ENCODE data around the gene RMI1.

Gene RMI1

DNA sequence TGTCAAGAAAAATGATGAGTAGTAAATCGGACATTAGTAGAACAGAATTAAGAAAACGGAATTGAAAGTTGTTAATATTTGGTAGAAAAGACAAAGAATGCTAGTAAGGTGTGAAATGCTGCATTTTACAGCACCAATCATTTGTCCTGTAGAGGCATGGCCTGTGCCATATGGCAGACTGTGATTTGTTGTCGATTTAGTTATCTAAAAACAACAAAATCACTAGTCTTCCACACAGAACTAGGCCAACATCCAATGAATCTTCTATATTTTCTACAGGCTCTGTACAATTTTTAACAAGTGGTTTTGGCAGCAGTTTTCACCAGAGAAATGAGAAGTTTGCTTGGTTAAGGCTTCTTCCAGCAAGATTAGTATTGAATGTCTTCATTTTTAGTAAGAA, 11.0 kb upstream of the RMI1 start:
- no peak for DNase-seq

- no peak for DNase-seq
Observed at GRCh38 chr9:83971485-83971884, 9.1 kb upstream of the RMI1 start.

- no peak for DNase-seq
Observed at GRCh38 chr9:83972286-83972685, 8.3 kb upstream of the RMI1 start.

- no peak for DNase-seq
Observed at GRCh38 chr9:83975300-83975699, 5.3 kb upstream of the RMI1 start.

DNA sequence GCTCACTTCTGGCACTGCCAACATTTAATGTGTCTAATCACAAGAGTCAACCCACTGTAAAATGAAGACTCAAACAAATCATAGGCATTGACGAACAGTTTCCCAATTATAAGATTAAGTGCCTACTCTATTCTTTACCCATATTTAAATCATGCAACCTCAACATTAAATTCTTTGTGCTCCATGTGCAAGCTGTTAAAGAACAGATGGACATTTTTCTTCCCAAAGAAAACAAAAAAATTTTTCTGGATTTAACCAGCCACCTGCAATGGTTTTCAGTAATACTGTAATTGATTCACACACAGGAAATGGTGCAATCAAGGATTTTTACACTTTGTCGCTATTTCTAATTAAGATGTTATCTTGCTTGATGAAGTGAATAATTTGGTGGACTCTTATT, 4.2 kb upstream of the RMI1 start:
- no peak for DNase-seq

- no peak for DNase-seq
Observed at GRCh38 chr9:83977196-83977595, 3.4 kb upstream of the RMI1 start.

- DNase-seq = peak; percentile 89
Observed at GRCh38 chr9:83978992-83979811, 1.4 kb upstream of the RMI1 start.

DNA sequence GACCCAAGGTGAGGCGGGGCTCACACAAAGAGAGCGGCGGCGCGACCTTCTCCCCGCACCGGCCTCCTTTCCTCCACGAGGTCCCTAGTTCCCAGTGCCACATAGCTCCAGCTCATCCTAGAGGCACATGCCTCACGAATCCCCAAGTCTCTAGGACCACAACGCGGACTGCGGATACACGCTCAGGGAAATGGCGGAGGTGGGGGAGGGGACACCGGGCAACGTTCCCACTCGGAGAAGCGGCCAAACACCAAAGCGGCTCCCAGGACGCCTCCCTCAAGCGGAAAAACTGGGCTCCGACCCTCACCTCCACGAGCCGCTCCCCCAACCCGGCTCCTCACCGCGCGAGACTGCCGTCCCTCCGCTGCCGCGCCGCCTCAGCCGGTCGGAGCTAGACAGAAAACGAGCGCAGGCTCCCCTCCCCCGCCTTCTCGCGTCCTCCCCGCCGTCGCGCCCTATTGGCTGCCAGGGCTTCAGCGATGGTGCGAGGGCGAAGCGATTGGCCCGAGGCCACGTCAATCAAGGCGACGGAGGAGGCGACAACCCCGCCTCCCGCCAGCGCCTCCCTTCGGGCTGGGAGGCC, 702 bp upstream of the RMI1 start, which contains the start of gene HNRNPK:
Gene HNRNPK, minus strand, starts transcription at position 404 of the 583 bp plus-strand sequence. CDS start 1,963 bp downstream, outside the sequence.
- peak; percentile 100 for DNase-seq

DNA sequence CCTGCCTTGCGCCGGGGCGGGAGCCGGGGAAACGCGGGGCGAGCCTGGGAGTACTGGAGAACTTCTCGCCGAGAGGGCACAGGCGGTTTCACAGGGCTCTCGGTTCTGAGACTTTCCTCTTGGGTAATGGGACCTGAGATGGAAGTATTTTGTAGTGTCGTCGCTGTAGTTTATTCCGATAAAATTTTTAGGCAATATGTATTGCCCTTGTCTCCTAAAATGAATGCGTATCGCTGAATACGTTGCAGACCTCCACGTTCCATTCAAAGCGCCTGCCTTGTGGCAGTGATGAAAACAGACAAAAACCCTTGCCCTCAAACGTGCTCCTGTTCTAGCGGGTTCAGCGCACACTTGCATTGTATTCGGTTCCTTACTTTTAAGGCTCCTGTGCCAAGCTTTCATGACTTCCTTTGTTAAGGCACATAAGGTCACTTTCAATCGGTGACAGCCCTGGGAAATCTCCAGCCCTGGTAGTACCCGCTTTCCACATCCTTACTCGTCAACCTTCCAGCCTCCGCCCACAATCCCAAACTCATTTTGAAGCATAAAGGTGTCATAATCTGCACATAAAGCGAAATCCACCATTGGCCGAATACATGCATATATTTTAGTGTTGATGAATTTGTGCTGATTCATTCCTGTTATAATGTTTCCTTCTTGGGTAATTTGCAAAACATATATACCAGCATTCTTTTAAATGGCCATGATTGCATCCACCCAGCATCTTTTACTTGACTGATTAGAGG, 694 bp downstream of the RMI1 start:
- no peak for DNase-seq

GRCh38 chr9:83986195-83986594, 5.6 kb downstream of the RMI1 start:
- DNase-seq = no peak

DNA sequence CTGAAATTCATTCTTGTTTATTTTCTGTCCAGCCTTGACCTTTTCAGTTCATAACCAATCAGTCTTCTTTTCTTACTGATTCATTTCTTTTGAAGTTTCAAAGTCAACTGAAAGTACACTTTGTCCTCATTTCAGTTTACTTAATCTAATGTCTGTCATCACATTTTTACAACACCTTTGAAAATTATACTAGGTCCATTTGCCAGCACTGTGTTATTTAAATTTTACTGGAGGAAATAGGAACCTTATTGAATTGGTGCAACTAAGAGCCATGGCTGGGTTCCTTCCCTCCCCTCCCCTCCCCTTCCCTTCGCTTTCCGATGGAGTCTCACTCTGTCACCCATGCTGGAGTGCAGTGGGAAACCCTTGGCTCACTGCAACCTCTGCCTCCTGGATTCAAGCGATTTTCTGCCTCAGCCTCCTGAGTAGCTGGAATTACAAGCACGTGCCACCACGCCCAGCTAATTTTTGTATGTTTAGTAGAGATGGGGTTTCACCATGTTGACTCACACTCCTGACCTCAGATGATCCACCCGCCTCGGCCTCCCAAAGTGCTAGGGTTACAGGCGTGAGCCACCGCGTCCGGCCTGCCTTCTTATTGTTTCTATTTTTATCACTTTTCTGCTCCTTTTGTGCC, 6.3 kb downstream of the RMI1 start:
- DNase-seq = no peak

DNA sequence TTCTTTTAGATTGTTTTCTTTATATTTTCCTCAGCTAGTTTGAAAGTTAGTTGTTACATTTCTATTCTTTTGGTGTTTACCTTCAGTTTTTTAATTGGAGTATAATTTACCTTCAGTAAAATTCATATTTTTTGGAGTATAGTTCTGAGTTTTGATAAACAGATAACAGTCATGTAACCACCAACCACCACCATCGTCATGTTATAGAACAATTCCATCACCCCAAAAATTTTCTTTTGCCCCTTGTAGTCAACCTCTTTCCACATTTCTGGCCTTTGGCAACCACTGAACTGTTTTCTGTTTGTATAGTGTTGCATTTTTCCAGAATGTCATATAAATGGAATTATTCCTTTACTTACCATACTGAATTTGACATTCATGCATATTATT, 6.8 kb downstream of the RMI1 start:
- no peak for DNase-seq

GRCh38 chr9:83988411-83988810, 7.8 kb downstream of the RMI1 start:
- no peak for DNase-seq

- no peak for DNase-seq
Observed at GRCh38 chr9:83991355-83991754, 10.8 kb downstream of the RMI1 start.

DNA sequence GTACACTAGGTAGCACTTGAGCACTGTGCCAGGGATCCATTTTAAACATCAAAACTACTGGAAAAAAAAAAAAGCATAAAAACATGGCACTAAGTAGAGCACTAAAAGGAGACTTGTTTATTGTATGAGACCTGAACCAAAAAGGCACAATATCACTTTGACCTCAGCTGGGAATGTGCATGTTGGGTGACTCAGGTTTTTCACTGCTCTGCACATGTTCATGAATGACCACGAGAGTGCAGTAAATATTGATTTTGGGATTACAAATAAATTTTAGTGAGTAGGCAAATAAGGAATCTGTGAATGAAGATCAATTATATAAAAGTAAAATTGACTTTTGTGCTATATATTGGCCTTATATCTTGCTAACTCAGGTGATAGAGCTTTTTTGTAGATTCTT, 11.8 kb downstream of the RMI1 start:
- no peak for DNase-seq

GRCh38 chr9:83992901-83993300, 12.3 kb downstream of the RMI1 start:
- DNase-seq = no peak

DNA sequence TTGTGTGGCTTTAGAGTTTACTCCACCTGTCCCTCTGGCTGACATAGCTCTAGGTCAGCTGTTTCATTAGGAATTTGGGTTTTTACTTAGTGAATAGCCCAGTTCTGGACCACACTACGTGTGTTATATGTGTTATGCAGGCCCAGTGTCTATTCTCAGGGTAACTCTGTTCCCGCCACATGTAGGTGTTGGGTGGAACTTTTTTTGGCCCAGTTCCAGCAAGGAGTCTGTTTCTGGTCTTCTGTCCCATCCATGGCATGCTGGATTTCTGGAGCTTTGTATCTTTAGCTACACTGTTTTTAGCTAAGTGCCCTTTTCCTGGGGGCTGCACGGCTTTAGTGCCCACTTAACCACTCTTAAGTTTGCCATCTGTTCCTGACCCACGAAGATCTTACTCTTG, 15.5 kb downstream of the RMI1 start:
- no peak for DNase-seq

GRCh38 chr9:83999141-83999918, 18.7 kb downstream of the RMI1 start:
- no peak for DNase-seq

- no peak for DNase-seq
Observed at GRCh38 chr9:84000186-84000585, 19.6 kb downstream of the RMI1 start.

DNA sequence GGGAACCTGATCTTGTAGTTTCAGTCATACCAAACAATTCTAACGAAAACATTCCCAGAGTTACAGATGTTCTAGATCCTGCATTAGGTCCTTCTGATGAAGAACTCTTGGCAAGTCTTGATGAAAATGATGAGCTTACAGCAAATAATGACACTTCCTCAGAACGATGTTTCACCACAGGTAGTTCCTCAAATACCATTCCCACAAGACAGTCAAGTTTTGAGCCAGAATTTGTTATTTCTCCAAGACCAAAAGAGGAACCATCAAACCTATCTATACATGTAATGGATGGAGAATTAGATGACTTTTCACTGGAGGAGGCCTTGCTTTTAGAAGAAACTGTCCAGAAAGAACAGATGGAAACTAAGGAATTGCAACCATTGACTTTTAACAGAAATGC, 21.0 kb downstream of the RMI1 start:
- no peak for DNase-seq

DNA sequence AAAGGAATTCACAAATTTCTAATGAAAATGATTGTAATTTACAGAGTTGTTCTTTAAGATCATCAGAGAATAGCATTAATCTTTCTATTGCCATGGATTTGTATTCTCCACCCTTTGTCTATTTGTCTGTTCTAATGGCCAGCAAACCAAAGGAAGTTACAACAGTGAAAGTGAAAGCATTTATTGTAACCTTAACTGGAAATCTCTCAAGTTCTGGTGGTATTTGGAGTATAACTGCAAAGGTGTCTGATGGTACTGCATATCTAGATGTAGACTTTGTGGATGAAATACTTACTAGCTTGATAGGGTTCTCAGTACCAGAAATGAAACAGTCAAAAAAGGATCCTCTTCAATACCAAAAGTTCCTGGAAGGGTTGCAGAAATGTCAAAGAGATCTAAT, 21.7 kb downstream of the RMI1 start:
- DNase-seq = no peak

- no peak for DNase-seq
Observed at GRCh38 chr9:84003246-84003645, 22.6 kb downstream of the RMI1 start.

- DNase-seq = no peak
Observed at GRCh38 chr9:84007662-84008061, 27.1 kb downstream of the RMI1 start.
